OCI-LY1 (cell line): ENCODE measurements around the gene ABO.

Experiments used
- CTCF ChIP-seq: fragments of 200-600 bp; sonication (generic), shearing (Covaris generic); IDR thresholded peaks from 2 replicates; pipeline ENCODE4 v1.5.1; 2017; ENCODE audit warnings: mild to moderate bottlenecking, antibody characterized with exemption, low read length, moderate library complexity, mixed read lengths
- EZH2 ChIP-seq: fragments of 200-600 bp; sonication (generic), shearing (Covaris generic); IDR thresholded peaks from 2 replicates; pipeline ENCODE4 v1.8.0; 2017; ENCODE audit warnings: borderline replicate concordance, mixed run types, mild to moderate bottlenecking, antibody characterized with exemption, low read length, moderate library complexity, mixed read lengths

- TF ChIP-seq CTCF (no peak), EZH2 (no peak)
Measured at GRCh38 chr9:133249337-133249736, 25.7 kb downstream of the ABO start.
